Measurements from ENCODE around the gene TMEM132D.

The TMEM132D gene

DNA sequence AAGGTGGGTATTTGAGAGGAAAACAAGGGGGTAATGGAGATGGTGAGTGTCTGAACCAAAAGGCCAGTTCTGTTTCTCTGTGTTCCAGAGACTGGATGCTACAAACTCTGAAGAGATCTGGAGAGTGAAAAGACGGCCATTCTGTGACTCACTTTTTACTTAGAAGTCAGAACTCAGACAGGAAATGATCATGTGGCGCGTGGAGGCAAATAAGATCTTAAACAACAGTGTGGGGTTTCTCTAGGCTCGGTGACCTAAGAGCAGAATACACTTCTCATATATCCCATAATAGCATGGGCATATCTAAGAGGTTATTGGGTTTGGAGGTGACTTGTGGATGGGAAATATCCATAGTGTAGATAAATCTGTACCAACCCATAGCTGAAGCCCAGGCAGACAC lies 463.5 kb downstream of the TMEM132D start:
- no peak for DNase-seq (ENCODE audit: low read depth in 2 of 2)

DNA sequence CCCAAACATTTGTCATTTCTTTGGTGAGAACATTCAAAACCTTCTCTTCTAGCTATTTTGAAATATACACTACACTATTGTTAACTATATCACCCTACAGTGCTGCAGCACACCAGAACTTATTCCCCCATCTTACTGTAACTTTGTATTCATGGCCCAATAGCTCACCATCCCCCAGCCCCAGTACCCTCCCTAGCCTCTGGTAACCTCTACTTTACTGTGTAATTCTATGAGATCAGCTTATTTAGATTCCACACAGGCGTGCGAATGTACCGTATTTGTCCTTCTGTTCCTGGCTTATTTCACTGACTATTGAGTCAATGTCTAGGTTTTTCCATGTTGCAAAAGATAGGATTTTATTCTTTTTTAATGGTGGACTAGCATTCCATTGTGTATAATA lies 469.0 kb downstream of the TMEM132D start:
- no peak for DNase-seq (ENCODE audit: low read depth in 2 of 2)

DNA sequence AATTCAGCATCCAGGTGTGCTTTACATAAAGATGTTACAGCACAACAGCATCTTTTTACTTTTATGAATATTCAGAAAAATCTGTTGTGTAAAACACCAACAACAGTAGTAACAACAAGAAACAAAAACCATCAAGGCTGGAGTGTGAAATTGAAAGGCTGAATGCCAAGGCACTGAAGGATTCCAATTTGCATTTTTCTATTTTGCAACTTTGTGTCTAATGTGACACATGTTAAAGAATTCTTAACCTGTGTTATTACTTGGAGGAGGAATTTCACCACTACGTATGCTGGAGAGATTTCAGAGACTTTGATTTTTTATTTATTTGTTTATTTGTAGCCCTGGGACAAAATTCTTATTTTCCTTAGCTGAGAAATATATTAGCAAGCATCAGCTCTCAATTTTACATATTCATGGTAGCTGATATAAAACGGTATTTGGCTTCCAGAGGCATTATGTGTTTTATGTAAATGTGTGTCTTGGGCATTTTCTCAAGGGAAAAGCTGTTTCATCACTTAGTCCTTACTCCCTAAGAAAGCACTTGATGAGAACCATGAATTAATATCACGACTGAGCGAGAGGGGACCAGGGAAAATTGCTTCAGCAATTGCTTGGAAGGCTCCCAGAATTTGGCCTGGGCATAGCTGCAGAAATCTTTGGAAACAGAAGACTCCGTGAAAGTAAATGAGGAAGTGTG lies 475.4 kb downstream of the TMEM132D start:
- no peak for DNase-seq (ENCODE audit: low read depth in 2 of 2)

DNA sequence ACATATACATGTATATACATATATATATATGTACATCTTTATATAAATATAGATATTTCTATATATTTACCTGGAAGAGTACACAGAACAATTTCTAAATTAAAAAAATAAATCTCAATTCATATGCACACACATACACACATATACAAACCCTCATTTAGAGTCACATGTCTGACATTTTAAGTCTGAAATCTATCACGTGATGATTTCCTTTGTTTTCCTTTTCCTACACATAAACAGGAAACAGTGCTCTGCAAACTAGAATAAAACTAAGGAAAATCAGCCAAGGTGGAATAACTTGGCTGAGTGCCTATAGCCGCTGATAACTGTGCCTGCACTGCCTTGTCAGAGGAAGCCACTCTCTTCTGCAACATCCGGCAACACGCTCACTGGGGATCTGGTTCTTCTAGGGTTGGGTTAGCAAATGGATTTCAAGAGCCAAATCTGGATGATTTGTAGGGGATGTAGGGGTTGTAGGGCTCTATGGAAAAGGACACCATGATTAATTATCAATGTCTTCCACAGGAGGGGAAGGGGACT lies 480.7 kb downstream of the TMEM132D start:
- DNase-seq (ENCODE audit: low read depth in 2 of 2): no peak

DNA sequence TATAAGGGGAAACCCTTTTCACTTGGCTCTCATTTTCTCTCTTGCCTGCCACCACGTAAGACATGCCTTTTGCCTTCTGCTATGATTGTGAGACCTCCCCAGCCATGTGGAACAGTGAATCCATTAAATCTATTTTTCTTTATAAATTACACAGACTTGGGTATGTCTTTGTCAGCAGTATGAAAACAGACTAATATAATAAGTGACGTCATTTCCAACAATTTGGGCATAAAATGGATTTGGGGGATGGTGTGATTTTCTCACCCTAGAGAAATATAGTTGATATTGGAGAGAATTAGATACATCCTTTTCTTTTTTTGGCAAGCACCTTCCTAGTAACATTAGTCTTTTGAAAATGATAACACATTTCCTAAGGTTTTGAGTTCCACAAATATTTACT lies 490.5 kb downstream of the TMEM132D start:
- DNase-seq (ENCODE audit: low read depth in 2 of 2): no peak

DNA sequence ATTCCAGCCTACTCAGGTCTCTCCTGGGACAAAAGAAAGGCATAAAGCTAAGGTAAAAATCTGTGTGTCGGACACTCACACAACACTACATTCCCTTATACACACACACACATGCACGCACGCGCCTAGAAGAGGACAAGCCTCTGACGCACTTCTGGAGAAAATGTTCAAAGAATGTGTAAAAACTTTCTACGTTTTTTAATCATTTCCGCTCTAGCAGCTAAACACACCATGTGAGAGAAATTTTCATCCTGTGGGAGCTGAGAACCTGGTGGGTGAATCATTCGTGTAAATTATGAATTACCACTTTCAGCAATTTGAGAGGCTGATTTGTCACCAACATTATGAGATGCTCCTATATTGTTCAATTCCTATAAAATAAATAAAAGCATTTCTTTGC lies 494.5 kb downstream of the TMEM132D start:
- DNase-seq (ENCODE audit: low read depth in 2 of 2): no peak

DNA sequence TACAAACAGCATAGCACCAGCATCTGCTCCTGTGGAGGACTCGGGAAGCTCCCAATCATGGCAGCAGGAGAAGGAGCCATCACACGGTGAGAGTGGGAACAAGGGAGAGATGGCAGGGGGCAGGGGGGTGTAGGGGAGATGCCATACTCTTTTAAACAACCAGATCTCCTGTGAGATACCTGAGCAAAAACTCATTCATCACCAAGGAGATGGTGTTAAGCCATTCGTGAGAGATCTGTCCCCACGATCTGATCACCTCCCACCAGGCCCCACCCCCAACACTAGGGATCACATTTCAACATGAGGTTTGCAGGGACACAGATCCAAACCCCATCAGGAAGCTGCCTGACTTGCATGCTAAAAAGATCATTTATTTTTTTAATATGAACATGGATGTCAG lies 499.3 kb downstream of the TMEM132D start:
- no peak for DNase-seq (ENCODE audit: low read depth in 2 of 2)

DNA sequence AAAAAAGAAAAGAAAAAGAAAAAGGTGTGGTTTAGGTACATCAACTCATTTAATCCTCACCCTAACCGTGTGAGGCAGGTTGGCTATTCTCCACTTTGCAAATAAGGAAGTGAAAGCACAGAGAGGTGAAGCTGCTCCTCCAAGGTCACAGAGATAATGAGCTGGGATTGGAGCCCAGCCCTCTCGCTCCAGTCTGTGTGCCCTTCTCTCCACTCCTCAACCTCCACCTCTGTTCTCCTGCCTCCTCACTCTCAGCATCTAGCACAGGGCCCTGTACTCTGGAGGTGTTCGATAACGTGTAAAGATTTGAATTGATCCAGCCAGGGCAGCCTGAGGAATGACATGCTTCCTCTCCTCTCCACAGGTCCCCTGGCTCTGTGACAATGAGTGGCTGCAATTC lies 502.3 kb downstream of the TMEM132D start:
- no peak for DNase-seq (ENCODE audit: low read depth in 2 of 2)

DNA sequence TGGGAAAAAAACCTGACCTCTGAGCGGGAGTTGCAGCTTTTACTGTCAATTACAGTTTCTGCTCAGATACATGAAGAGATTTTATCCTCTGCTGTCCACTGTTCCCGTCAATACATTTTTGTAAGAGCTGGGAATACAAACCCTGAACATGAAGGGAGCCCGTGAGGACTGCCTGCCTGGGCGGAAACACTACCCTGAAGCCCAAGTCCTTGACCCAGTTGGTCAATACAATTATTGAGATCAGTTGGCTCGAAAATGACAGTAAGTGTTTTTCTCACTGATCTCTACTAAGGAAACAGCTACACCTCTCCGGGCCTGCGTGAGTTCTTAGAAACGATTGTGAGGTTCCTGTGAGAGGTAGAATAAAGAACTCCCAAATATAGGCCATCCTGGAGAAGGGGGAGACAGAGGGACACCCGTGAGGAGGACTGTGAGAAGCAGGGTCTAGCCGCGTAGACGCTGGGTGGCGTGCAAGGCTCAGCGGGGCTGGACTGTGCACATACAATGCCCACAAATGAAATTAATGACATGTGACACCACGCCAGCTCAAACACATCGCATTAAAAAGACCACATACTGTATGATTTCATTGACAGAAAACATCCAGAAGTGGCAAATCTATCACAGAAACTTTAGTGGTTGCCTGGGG lies 509.5 kb downstream of the TMEM132D start:
- no peak for DNase-seq (ENCODE audit: low read depth in 2 of 2)

DNA sequence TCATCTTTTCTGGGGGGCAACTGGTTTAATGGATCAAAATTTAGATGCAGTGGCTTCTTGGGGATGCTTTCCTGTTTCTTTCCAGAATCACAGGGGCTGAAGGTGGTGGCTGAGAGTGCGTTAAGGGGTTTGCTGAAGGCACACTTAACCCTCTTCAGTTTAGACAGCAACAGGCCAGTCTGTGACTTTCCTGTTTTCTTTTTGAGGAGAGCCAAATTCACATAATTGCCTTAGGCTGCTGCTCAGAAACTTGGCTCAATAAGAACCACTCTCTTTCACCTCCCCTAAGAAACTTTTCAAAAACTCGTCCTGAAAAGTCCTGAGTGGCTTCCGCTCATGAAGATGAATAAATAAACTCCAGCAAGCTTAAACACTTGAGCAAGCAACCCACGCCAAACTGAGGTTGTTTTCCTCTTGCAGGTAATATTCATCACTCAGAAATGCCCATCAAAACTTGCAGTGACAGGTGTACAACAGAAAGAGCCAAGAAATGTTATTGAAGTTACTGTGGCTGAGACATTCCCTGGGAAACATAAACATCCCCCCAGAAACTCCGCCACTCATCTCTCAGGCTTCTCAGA lies 510.4 kb downstream of the TMEM132D start:
- no peak for DNase-seq (ENCODE audit: low read depth in 2 of 2)

DNA sequence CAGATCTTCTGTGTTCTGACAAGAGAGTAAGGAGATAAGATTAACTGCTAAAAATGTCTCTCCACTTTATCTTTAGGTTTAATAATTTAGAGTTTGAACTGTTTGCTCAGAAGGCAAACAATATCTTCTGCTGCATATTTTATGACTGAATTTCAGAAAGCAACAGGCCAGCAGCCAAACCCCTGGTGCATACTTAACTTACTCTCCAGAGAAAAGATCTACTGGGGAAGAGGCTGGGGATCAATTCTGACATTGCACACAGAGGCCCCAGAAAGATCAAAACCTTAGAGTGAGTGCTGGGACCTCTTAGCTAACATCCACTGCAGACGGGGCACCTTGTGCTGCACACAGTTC lies 518.2 kb downstream of the TMEM132D start:
- no peak for DNase-seq (ENCODE audit: low read depth in 2 of 2)

DNA sequence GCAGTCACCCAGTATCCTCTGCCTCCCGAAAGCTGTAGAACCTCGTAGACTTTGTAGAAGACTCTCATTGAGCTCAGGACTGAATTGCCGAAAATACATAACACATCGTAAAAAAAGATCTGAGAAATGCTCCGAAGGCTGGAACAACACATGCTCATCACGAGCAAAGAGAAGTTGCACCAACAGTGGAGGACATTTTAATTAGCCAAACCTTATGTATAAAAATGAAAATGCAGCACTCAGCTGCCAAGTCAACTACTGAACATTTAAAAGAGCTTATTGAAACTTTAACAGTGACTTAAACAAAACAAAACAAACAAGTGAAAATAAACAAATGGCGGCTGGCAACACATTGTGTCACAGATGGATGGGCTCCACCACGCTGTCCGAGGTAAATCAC lies 519.9 kb downstream of the TMEM132D start:
- no peak for DNase-seq (ENCODE audit: low read depth in 2 of 2)

DNA sequence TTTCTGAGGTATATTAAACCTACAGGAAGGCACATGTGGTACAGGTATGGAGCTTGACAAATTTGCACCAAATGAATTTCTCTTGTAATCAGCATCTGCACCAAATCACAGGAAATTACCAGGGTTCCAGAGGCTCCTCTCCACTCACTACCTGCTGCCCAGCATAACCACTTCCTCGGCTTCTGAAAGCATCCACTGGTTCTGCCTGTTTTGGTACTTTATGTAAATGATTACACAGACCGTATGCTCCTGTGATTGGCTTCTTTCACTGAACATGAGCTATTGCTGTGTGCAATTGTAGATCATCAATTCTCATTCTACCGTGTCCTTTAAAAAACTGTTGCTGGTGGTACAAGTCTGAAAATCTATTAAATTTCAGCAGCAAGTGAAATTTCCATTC lies 522.1 kb downstream of the TMEM132D start:
- no peak for DNase-seq (ENCODE audit: low read depth in 2 of 2)

DNA sequence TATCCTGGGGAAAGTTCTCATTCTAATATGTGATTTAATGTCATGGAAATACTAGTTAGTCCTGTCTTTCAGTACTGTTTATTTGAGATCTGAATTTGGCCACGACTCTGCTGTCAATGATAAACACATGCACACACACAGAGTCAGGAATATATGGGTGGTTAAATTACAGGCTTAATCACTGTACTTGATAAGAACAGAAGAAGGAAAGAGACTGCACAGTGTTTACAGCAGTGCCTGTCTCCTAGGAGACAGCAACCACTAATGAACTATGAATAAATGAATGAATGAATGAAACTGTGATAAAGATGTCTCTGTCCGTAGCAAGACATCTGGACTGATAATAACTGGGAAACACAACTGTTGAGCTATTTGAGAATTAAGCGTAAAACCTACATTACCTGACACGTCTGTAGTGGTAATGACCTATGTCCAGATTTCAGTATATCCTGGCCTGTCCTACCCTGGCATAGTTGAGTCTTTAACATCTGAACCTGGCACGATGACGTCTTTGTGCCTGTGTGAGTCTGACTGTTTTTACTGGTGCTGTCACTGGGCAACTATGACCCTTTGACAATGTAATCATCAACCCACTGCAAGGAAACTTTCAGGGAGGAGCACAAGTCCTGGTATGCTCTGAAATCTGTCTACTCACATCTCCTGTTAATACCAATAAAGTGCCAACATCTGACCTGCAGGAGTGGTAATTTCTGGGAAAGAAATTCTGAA lies 524.6 kb downstream of the TMEM132D start:
- DNase-seq (ENCODE audit: low read depth in 2 of 2): no peak

DNA sequence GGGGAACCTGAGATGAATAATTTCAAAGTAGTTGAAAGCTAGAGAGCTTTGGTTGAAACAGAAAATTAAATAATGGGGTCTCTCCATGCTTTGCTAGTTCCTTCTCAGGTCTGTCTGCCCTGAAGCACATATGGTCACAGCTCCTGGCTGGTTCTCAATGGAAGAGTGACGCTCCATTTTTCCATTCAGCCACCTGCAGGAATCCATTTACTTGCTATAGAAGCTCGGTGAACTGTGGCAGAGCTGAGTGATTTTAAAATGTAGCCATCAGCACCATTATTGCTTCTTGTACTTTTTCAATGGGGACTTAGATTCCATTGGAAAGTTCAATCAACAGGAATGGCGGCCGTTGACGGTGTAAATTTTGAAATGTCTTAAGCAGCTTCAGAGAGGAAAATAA lies 525.3 kb downstream of the TMEM132D start:
- no peak for DNase-seq (ENCODE audit: low read depth in 2 of 2)

DNA sequence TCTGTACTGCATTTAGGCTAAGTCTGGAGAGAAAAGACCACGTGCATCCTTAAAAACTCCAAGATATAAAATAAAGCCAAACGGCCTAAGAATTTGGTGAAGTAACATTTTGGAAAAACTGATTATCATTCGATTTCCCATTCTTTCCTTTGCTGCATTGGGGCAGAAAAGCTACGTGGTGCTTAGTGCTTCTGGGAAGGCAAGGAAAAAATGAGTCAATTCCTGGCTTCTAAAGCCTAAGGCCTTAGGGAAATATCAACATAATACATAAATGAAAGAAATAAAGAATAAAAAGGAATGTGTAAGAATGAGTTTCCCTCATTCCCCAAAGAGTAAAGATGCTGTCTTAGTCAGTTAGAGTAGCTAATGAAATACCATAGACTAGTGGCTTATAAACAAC lies 530.1 kb downstream of the TMEM132D start:
- no peak for DNase-seq (ENCODE audit: low read depth in 2 of 2)

DNA sequence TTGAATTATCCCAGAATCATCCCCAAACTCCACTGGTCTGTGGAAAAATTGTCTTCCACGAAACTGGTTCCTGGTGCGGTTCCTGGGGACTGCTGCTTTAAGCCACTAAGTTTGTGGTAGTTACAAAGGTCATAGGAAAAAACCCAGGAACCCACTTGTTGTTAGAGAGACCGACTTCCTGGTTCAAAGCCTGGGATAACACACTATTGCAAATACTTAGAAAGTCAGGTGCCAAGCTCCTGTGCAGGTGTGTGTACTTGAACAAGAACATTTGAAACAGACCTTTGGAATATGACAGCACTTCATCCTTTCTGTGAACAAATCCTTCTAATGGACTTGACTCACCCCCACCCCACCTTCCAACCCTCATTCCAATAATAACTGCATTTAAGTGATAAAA lies 530.9 kb downstream of the TMEM132D start:
- DNase-seq (ENCODE audit: low read depth in 2 of 2): no peak

DNA sequence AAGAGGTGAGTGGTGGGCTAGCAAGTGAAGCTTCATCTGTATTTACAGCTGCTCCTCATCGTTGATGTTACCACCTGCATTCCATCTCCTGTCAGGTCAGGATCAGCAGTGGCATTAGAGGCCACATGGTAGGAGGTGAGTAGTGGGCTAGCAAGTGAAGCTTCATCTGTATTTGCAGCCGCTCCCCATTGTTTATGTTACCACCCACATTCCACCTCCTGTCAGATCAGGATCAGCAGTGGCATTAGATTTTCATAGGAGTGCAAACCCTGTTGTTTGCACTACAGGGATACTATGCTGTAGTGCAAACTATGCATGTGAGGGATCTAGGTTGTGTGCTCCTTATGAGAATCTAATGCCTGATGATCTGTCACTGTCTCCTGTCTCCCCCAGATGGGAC lies 531.5 kb downstream of the TMEM132D start:
- no peak for DNase-seq (ENCODE audit: low read depth in 2 of 2)

DNA sequence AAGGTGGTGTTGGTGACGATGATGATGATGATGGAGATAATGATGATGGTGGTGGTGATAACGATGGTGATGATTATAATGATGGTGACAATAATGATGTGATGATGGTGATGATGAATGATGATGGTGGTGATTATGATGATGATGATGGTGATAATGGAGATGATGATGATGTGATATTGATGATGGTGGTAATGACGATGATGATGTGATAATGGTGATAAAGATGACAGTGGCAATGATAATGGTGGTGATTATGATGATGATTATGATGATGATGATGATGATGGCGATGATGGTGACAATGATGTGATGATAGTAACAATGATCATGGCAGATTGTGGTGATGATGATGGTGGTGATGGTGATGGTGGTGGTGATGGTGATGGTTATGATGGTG lies 532.6 kb downstream of the TMEM132D start:
- no peak for DNase-seq (ENCODE audit: low read depth in 2 of 2)

DNA sequence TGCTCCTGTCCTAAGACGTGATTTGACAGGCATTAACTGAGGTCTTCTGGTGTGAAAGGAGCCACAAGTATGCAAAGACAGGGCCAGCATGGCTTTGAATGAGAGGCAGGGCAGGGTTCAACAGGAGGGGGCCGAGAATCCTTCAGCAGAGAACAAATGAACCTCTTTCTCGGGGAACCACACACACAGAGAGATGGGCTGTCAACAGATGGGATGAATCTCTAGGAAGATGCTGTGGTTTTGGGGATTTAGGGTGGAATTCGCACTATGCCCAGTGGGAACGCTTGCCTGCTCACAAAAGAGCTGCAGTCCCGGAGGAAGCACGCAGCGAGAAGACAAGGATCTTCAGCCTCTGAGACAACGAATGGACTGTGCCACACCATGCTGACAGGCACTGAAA lies 537.2 kb downstream of the TMEM132D start:
- DNase-seq (ENCODE audit: low read depth in 2 of 2): no peak

DNA sequence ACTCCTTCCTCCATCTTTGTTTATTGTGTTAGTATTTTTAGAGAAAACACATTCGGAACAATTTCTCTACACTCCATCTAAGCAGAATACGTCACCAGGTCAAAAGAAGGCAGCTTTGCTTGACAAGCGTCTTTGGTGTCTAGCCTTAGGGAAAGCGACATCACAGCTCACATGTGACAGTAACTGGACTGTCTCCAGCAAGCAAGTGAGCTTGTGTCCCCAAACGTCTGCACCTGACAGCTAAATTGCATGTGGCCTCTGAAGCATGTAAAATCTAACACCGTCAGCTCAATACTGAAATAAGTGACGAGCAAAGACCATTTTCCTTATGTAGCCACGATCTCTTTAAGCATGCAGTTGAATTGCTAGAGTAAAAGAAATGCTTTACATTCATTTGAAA lies 540.8 kb downstream of the TMEM132D start:
- no peak for DNase-seq (ENCODE audit: low read depth in 2 of 2)

DNA sequence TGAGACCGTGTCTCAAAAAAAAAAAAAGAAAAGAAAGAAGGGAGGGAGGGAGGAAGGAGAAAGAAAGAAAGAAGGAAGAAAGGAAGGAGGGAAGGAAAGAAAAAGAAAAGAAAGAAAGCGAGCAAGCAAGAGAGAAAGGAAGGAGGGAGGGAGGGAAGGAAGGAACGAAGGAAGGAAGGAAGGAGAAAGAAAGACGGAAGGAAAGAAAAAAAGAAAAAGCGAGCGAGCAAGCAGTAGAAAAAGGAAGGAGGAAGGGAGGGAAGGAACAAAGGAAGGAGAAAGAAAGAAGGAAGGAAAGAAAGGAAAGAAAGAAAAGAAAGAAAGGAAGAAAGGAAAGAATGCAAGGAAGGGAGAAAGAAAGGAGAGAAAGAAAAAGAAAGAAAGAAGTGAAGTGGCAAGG lies 546.6 kb downstream of the TMEM132D start:
- DNase-seq (ENCODE audit: low read depth in 2 of 2): no peak

DNA sequence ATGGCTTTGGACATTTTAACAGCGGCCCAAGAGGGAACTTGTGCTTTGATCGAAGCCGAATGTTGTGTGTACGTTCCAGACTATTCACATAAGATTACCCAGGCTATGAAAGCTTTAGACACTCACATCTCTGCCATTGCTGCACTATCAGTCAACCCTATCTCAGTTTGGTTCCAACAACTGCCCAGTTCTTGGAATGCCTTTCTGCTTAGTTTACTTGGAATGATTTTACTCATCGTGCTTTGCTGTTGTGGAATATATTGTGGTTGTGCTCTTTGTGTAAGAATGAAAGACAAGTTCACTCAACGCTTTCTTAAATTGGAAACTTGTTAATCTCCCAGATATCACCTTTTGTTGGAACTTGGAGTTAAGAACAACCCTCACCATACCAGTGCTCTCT lies 552.3 kb downstream of the TMEM132D start:
- DNase-seq (ENCODE audit: low read depth in 2 of 2): no peak
